Astrocyte of the hippocampus (primary cell): ENCODE results near the gene MIER2.

ENCODE experiments used
- DNase-seq: peaks from one replicate; pipeline ENCODE4 v3.0.0; 2011; ENCODE audit warnings: low read depth, low spot score

Gene MIER2

GRCh38 chr19:307793-308420 lies 36.7 kb downstream of the MIER2 start:
- no peak for DNase-seq

- DNase-seq, result no peak
These were observed 37.5 kb downstream of the MIER2 start for GRCh38 chr19:307111-307531.

DNA sequence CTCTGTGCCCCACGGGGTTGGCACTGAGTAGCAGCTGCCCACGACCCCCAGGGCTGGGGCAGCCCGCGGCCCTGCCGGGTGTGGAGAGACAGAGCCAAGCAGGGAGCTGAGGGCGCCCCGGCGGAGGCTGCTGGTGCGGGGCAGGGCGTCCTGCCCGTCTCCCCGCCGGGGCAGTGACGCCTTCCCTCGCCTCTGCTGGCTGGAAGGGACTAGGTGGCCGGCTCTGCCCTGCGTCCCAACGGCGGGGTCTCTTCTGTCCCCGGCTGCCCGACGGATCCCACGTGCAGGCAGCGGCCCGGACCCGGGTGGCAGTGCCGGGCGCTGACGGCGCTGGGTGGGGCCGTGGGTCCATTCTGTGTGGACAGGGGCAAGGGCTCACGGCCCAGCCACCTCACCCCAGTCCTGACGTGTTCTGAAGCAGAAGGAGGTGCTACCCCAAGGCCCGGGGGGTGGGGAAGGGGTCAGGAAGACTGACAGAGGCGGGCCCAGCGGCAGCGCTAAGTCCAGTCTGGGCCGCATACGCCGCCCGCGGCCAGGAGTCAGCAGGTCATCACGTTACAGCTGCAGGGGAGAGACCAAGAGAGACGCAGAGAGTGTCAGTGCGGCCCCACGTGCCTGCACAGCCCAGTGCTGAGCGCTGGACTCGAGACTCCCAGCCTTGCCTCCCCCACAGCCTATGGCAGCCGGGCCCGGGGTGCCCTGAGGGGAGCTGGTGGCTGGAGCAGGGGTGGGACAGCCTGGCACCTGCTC lies 38.3 kb downstream of the MIER2 start:
- DNase-seq, result no peak

DNA sequence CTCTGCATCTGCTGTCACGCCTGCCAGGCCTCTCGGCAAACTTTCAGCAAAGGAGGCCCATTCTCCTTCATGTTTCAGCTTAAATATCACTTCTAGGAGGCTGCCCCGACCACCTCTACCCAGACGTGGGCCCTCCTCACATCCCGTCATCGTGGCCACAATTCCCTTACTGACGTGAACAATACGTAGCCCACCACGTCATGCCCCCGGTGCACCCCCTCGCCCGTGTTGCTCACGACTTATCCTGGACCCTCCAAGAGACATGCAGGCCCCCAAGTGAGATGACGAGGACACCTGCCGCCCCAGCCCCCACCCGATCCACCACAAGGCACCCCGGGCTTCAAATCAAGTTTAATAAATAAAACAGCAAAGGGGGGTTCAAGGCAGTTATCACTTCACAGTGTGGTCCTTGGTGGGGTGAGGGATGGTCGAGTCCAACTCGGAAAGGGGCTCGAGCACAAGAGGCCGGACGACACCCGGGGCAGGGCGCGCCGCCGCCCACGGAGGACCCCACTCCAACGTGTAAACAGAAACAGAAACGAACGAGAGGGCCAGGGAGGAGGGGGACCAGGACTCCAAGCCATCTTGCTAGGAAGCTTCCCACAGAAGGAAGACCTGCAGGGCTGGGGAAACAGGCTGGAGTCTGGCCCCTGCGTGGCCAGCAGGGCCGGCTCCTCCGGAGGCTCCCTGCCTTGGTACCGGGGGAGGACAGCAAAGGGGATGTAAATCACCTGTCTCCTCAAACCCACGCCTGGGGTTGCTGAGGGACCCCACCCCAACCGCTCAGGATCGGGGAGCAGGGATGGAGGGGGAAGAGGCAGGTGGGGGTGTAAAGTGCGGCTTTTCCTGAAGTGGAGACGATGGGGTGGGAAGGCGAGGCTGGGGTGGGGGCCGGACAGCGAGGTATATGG lies 39.1 kb downstream of the MIER2 start:
- no peak for DNase-seq

GRCh38 chr19:296476-297225 lies 47.9 kb downstream of the MIER2 start:
- no peak for DNase-seq

DNA sequence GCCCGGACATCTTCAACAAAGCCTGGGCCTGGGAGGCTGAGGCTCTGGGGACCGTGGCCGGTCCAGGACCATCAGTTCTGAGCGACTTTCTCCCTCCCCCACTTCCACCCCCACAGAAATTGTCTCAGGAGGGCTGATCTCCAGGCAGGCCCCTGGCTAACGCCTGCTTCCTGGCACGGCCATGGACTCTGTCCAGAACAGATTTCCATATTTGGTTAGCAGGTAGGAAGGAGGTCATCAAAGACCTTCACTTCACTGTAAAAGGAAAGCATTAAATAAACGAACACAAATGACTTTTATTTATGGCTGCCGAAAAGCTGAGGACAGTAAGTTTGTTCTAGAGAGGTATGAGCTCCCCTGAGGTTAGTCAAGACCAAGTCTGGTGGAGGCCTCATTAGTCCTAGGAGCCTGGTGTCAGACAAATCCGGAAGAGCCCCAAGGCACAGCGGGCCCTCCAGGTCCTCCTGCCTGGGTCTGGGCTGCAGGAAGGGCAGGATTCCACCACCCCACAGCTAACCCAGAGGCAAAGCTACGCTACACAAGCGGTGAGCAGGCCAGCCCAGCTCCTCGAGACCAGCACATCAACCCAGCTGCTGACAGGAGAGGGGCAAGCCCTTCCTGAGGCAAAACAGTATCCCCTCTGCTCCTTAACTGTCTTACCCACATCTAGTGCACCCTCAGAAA lies 48.8 kb downstream of the MIER2 start:
- DNase-seq, result no peak

DNA sequence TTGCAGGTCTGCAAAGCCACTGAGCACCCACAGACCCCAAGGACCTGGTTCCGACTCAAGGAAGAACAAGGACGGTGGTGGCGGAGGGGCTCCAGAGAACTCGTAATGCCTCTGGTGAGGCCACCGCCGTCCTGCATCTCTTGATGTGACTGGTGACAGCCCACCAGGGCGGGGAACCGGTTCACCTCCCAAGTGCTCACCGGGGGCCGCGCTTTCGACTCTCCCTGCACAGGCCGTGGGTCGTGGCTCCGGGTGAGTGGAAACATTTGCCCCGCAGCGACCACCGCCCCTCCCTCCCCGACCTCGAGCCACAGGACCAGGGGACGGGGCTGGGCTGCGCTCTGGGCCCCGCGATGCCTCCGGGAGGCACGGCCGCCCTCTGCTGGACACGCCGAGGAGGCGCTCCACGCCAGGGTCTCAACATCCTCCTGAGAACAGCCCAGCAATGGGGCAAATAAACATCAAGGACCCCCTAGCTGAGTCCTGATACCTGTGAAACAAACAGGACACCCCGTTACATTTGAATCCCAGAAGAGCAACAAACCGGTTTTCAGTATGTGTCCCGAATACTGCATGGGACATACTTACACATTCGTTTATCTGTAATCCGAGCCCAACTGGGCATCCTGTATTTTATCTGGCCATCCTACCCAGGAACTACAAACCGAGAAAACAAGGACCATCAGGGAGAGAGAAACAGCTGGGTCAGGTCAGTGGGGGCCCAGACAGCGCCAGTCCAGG lies 49.5 kb downstream of the MIER2 start:
- peak; percentile 72 for DNase-seq

DNA sequence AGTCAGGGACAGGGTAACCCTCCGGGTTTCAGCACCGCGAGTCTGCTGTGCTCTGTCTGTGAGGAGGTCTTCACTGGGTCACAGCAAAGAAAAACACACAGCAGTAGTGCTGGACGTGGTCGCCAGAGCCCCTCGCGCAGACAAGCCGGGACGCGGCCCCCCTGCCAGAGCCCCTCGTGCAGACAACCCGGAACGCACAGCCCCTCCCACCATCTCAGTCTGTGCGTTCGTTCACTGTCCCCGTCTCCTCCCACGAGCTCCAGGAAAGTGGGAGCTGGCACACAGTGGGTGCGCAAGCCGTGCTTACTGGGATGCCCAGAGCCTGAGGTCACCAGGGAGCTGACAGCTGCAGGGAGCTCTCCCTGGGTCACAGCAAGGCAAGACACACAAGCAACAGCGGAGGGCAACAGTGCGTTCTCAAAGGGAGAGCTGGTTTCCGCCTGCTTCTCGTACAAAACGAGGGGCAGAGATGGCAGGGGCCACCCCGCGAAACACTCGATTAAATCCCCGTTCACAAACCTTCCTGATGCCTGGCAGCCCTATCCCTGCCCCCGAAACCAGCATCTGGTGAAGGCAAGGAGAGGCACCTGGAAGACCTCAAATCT lies 50.2 kb downstream of the MIER2 start:
- DNase-seq, result peak; percentile 33

DNA sequence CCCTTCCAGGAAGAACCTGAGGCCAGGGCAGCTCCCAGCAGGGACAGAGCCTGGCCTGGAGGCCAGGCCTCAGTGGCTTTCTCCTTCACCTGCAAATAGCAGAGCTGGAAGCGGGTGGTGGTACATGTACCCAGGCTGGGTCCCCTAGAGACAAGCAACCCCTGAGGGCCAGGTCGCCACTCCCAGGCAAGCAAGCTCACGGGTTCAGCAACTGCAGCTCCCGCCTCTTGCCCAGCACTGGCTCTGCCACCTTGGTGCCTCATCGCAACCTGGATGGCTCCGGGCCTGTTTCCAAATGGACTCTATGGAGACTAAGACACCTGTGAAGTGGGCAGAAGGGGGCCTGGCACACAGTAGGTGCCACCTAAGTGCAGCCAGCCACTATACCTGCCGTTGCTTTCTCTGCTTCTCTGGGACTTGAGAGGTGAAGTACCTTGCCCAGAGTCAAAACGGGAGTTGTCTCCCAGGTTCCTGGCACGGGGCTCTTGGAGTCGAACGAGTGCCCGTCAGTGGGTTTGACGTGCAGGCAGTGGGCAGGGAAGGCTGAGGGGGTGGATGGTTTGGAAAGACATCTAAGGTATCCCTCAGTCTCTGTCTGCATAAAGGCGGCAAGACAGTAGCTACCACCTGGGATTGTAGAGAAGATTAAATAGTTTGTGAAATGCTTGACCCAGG lies 51.0 kb downstream of the MIER2 start:
- DNase-seq, result no peak

DNA sequence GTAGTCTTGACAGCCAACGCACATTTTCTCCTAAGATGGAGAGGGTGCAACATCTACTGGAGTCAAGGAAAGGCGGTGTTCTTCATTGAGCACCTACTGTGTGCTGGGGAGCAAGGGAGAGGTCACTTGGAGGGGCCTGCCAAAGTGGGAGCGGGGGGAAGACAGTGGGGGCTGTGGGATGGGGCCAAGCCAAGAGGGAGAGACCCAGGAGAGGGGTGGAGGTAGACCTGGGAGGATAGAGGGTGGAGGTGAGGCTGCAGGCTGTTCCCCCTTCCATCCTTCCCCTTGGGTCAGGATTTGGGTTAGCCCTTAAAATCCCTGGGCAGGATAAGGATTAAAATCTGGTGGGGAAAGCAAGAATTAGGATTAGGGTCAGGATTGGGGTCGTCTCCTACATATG lies 51.6 kb downstream of the MIER2 start:
- no peak for DNase-seq

- DNase-seq, result no peak
These were observed 52.2 kb downstream of the MIER2 start for GRCh38 chr19:292281-292884.

- DNase-seq, result peak; percentile 19
These were observed 52.9 kb downstream of the MIER2 start for GRCh38 chr19:291561-292280.

DNA sequence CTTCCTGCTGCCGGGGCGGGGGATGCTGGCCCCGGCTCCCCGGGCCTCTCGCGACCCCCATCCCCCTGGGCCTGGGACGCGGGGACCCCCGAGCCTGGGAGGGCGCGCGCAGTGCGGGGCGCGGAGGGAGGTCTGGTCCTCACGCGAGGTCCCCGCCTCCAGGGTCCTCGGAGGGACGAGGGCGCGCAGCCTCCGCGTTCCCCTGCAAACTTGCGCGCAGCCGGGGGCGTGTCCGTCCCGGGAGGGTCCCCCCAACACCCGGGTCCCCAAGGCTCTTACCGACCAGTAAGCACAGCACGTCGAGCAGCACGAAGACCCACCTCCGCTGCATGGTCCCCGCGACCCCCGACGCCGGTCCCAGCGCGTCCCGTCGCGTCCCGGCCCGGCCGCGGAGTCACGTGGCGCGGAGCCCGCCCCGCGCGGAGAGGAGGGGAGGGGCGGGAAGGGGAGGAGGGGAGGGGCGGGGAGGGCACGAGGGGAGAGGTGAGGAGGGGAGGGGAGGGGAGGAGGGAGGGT lies 53.5 kb downstream of the MIER2 start, which contains the start of gene PLPP2:
PLPP2 (minus strand) TSS at position 398 of the 516 bp plus-strand sequence; CDS start at position 331, 67 bp downstream.
- peak; percentile 65 for DNase-seq

GRCh38 chr19:290372-291005 lies 54.1 kb downstream of the MIER2 start:
- peak; percentile 74 for DNase-seq

DNA sequence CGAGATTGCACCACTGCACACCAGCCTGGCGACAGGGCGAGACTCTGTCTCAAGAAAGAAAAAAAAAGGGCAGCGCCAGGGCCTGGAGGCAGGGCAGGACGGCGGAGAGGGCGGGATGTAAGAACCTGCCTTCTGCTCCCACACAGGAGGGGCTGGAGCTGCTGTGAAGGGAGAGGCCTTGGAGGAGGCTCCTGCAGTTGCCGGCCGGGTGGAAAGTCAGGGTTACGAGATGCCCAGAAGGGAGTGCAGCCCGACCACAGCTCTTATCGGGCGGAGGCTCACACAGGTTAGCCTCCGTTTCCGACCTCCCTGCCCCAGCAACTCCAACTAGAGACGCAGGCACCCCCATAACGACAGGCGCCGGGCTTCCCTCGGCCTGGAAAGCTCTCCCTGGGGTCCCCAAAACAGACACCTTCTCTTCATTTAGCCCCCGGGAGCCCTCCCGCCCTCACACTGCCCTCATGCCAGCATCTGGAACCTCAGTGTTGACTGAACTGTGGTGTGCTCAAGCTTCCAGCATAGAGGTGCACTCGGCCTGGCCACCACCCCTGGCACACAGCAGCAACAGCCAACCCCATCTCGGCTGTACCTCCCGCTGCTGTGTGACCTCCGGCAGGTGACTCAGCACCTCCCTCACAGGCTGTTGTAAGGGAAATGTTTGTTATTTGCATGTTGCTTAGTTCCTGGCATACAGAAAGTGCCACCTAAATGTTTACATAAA lies 54.8 kb downstream of the MIER2 start:
- DNase-seq, result peak; percentile 74

DNA sequence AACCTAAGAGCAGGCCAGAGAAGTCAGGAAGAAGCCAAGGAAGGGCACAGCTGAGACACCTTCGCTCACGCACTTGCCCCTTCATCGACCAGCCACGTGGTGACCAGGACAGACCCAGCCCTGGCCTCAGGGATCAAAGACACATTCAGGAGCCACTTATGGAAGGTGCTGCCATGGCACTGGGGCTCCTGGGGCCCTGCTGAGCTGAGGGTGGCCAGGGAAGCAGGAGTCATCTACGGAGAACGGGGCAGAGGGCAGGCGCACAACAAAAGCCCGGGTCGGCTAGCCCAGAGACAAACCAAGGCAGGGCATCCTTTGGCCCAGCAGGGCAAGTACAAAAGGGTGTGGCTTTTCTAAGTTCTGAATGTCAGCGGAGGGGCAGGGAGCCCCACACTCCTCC lies 55.7 kb downstream of the MIER2 start:
- DNase-seq, result no peak
